Loucy (cell line): ENCODE data around the gene ARHGAP26.

ENCODE experiments used
- CTCF ChIP-seq: fragments of 200-600 bp; sonication (generic); conservative IDR thresholded peaks from 2 replicates; pipeline ENCODE4 v1.5.1; 2014; ENCODE audit warnings: mild to moderate bottlenecking, antibody characterized with exemption, low read length
- EZH2phosphoT487 ChIP-seq: fragments of 200-600 bp; IDR thresholded peaks from 2 replicates; pipeline ENCODE4 v1.6.1; 2018; ENCODE audit warnings: antibody characterized with exemption, mild to moderate bottlenecking, moderate library complexity, borderline replicate concordance

GRCh38 chr5:143025376-143025775 lies 255.2 kb downstream of the ARHGAP26 start:
- TF ChIP-seq CTCF (no peak), EZH2phosphoT487 (no peak)
